Fibroblast of pulmonary artery (primary cell): ENCODE results near the gene ST3GAL5.
A peak's percentile ranks its signal among the peaks of the same experiment; 100 is the strongest.
"Not testable (repeated sequence)": the region's sequence is repeated elsewhere in the genome, so short reads cannot be mapped to it uniquely, and the experiment has no call there.

Experiments used
- DNase-seq: peaks from one replicate; pipeline ENCODE4 v3.0.0-alpha.2; 2010; ENCODE audit warnings: low read depth
- H3K4me3 ChIP-seq: replicated peaks from 2 replicates; pipeline ENCODE4 v1.5.1; 2011; ENCODE audit warnings: low read depth, mild to moderate bottlenecking, control low read depth, low read length, moderate library complexity
- CTCF ChIP-seq: IDR thresholded peaks from 2 replicates; pipeline ENCODE4 v1.5.1; 2011; ENCODE audit warnings: mild to moderate bottlenecking, control low read depth, low read length, inconsistent platforms; ENCODE audit errors: missing control alignments

The ST3GAL5 gene

DNA sequence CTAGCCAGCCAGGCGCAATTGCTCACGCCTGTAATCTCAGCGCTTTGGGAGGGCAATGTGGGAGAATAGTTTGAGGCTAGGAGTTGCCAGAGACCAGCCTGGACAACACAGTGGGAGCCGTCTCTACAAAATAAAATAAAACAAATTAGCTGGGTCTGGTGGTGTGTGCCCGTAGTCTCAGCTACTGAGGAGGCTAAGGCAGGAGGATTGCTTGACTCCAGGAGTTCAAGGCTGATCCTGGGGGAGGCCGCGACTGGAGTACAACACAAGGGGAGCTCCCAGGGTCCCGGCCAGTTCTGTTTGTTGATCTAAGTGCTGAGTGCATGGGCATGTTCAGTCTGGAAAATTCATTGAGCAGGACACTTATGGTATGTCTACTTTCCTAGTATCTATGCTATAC is 2.6 kb downstream of the ST3GAL5 start:
- DNase-seq: no peak
- no peak for TF ChIP-seq CTCF
- peak overlapping the region; percentile 93 for H3K4me3 ChIP-seq

- not testable (repeated sequence) for DNase-seq, H3K4me3 ChIP-seq
Observed at GRCh38 chr2:85881781-85882180, 7.0 kb downstream of the ST3GAL5 start.

GRCh38 chr2:85880716-85881328 is 8.0 kb downstream of the ST3GAL5 start:
- not testable (repeated sequence) for H3K4me3 ChIP-seq, DNase-seq

GRCh38 chr2:85878719-85879370 is 9.9 kb downstream of the ST3GAL5 start:
- DNase-seq: peak; percentile 39
- no peak overlapping the region for H3K4me3 ChIP-seq
- no peak for TF ChIP-seq CTCF

DNA sequence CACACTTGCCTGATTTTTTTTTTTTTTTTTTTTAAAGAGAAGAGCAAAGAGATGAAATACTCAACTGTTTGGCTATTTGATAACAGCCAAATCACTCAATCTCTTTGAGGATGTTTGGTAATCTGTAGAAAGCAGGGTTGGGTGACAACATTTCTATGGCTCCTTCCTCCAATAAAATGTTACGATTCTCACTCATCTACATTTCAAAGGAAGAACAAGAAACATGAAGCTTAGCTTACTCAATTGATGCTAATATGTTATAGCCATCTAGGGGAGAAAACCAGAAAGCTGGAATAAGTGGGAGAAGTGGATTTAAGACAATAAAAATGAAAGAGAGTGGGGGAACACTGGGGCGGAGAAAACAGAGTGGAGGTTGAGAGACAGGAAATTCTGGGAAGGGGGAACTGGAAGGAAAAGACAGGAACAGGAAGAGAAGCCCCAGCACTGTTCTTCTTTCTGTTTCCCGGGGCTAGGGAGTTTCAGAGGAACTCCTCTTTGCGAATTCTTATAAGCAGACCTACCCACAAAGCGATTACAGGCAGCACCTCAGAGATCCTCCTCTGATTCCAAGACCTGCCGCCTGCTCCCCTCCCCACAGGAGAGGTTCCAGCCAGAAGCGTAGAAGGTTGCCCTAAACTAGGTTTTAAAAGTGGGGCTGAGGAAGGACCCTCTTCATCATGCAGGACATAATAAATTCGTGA is 13.3 kb downstream of the ST3GAL5 start:
- no peak for TF ChIP-seq CTCF
- no peak overlapping the region for H3K4me3 ChIP-seq
- no peak for DNase-seq

- peak; percentile 36 for TF ChIP-seq CTCF
- DNase-seq: no peak
- H3K4me3 ChIP-seq: no peak overlapping the region
Observed at GRCh38 chr2:85873679-85874078, 15.1 kb downstream of the ST3GAL5 start.

DNA sequence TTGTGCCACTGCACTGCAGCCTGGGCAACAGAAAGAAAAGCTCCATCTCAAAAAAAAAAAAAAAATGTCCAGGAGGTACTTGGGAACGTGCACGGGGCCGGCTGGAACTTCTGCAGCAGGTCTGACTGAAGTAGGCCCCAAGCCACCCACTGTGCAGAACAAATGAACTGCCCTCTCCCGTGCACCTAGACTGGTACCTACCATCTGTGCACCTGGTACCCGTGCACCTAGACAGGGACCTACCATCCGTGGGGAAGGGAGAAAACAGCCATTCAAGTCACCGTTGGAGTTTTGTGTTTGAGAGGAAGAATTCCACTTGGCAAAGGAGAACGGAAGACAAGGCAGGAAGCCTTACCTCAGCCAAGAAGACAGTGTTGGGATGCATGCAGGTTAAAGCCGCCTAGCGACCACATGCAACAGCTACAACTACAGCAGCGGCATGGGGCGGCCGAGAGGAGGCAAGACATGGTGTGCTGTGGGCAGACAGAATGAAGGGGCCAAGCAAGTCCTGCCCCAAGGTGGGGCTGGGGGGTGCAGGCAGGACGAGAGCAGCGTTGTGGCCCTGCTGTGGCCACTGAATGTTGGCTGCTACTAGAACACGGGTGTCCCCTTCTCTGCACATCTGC is 16.1 kb downstream of the ST3GAL5 start:
- no peak for TF ChIP-seq CTCF
- no peak for DNase-seq
- no peak overlapping the region for H3K4me3 ChIP-seq
